ENCODE data around the gene TNPO3.

Gene TNPO3

GRCh38 chr7:128906001-128906765, 148.7 kb downstream of the TNPO3 start:
- no peak for DNase-seq

DNA sequence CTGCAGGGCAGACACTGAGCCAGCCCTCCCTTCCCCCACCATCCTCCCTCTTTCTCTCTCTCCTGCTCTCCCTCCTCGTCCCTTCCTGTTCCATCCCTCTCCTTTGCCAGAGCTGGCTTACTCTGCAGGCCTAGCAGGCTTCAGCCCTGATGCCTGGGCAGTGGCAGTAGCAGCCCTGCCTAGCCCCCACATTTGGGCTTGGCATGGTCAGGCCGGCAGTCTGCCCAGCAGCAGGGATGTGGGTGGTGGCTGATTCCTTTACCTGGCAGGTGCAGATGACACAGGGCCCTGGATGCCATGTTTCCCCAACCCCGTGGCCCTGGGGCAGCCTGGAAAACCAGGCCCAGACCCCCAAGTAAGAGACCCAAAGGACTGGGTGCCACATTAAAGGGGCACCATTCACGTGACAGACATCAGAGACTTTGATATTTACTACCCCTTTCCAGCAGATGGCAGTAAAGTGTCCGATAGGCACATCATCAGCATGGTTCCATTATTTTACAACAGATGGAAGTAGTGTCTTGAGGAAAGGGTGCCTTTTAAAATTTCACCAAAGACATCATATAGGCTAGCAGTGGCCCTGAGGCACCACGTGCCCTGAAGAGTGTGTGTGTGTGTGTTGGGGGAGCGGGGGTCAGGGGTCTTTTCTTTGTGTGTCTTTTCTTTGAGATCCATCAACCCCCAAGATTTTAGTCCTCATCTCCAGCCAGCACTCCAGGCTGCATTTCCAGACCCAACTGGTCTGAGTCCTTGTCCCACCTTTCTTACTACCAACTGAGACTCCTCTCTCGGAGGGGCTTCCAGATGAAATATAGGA, 150.3 kb downstream of the TNPO3 start:
- peak in 2 of 5 experiments; percentile 23 to 58 for DNase-seq
